Immature natural killer cell (primary cell): Measurements from ENCODE around the gene STYXL2. TPM values are rescaled to one million over a fixed set of nuclear protein-coding genes. Genes with fewer than 3 reads are reported as not detected.

ENCODE experiments used
- DNase-seq, 3 donors: peaks; one replicate each; pipeline ENCODE4 v3.0.0; 2022; ENCODE audit warnings: mixed read lengths in 1 of 3
- H3K27ac Mint-ChIP-seq, 6 donors: one replicate each; pipeline ENCODE4 v1.8.0; 2020; ENCODE audit warnings: mixed read lengths in 6 of 6, mild to moderate bottlenecking in 5 of 6, inconsistent platforms in 4 of 6, moderate library complexity in 3 of 6
- H3K27me3 Mint-ChIP-seq, 3 donors: one replicate each; pipeline ENCODE4 v1.8.0; 2020 to 2021; ENCODE audit warnings: low read depth in 3 of 3, mild to moderate bottlenecking in 3 of 3, mixed read lengths in 3 of 3, moderate library complexity in 3 of 3, inconsistent platforms in 1 of 3
- H3K36me3 Mint-ChIP-seq, 3 donors: one replicate each; pipeline ENCODE4 v1.8.0; 2020; ENCODE audit warnings: mixed read lengths in 3 of 3, inconsistent platforms in 2 of 3, mild to moderate bottlenecking in 2 of 3
- H3K4me1 Mint-ChIP-seq, 2 donors: one replicate each; pipeline ENCODE4 v1.8.0; 2020; ENCODE audit warnings: inconsistent platforms in 2 of 2, mild to moderate bottlenecking in 2 of 2, mixed read lengths in 2 of 2, moderate library complexity in 1 of 2
- H3K4me3 Mint-ChIP-seq, 5 donors: one replicate each; pipeline ENCODE4 v1.8.0; 2020; ENCODE audit warnings: mild to moderate bottlenecking in 5 of 5, mixed read lengths in 5 of 5, inconsistent platforms in 3 of 5, moderate library complexity in 3 of 5
- H3K9me3 Mint-ChIP-seq, 6 donors: one replicate each; pipeline ENCODE4 v1.8.0; 2020; ENCODE audit warnings: mild to moderate bottlenecking in 6 of 6, mixed read lengths in 6 of 6, inconsistent platforms in 4 of 6, moderate library complexity in 3 of 6
- polyA plus RNA-seq, 3 donors: library from polyadenylated mRNA; unstranded; fragments of 300-500 nt; fragmentation: Illumina TruSeq; gene quantifications; one replicate each; pipeline ENCODE4 v1.2.3, GENCODE V29; 2021

The STYXL2 gene
- polyA plus RNA-seq: not detected

GRCh38 chr1:167093846-167094516 is at the start of gene STYXL2:
STYXL2 (plus strand) TSS chr1:167094075; CDS start chr1:167094850, 775 bp downstream.
- H3K4me3 Mint-ChIP-seq: no peak within 1 kb of the TSS
- no peaks in the 10 kb centered on the region for H3K27me3 Mint-ChIP-seq
- H3K4me1 Mint-ChIP-seq: peaks cover 37 to 43% of the 10 kb centered on the region in 2 donors
- peak within 1 kb of the TSS in 4 of 6 donors; percentile 10 to 75 (median 60) for H3K27ac Mint-ChIP-seq
- no peaks in the 10 kb centered on the region for H3K36me3 Mint-ChIP-seq
- H3K9me3 Mint-ChIP-seq: no peaks in the 10 kb centered on the region
- no peak for DNase-seq

DNA sequence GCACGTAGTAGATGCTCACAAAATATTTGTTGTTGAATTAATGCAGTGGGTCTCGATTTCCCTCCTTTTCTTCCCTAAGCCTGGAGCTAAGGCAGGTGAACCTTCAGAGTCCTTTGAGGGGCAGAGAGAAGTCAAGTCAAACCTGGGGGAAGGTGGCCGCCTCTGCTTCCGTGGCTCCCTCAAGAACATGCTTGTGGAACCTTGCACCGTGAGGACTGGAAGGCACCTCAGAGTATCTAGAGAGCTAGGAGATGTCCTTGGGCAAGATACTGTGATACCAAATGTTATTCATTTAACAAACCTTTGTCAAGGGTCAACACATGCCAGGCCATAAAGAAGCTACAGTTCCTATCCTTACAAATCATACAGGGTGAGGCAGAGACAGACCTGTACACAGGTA is 42.0 kb upstream of the STYXL2 start:
- peaks cover 4 to 12% (median 9%) of the 10 kb centered on the region in 3 donors for H3K36me3 Mint-ChIP-seq
- no peaks in the 10 kb centered on the region for H3K9me3 Mint-ChIP-seq

DNA sequence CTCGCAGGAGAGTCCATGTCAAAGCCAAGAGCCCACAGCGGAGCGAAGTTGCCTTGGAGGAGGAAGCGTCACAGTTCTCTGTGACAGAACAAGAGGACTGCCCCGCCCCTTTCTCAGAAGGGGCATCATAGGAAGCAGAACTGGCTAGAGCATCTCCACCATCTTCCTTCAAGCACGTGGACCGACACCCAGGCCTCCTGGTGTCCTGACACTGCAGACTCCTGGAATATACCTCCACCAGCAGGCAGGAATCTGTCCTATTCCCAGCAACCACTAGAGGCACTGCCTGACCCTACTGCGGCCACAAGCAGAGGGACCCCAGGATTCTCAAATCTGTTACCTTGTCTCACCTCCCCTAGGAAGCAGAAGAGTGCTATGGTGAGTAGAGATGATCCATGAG is 41.5 kb upstream of the STYXL2 start:
- Mint-ChIP-seq H3K4me3 (no peak overlapping the region), H3K27me3 (peaks cover 0 to 2% (median 0%) of the 10 kb centered on the region in 3 donors)

More for the DNA sequence above, 42.0 kb upstream of the STYXL2 start:
- peaks cover 0 to 2% (median 0%) of the 10 kb centered on the region in 3 donors for H3K27me3 Mint-ChIP-seq
- peaks cover 16 to 24% of the 10 kb centered on the region in 2 donors for H3K4me1 Mint-ChIP-seq
- DNase-seq: no peak
- H3K4me3 Mint-ChIP-seq: no peak overlapping the region
- H3K27ac Mint-ChIP-seq: no peak overlapping the region

DNA sequence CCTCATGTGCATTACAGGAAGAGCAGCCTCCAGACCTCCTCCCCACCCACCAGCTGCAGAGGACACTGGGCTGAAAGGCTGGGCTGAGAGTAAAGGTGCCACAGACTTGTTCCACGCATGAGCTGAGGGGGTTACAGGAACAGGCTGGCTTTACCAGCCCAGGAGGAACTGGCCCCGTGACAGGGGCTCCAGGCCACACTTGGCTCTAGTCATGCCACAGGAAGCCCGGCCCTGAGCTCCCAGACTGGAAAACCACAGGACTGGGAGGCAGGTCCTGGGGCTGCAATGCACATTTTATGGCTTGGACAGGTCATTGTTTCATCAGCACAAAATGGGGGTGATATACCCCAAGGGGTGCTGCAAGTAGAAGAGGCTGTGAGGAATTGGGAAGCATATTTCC is 39.3 kb upstream of the STYXL2 start:
- H3K4me1 Mint-ChIP-seq: peaks cover 22 to 30% of the 10 kb centered on the region in 2 donors
- peaks cover 0 to 2% (median 0%) of the 10 kb centered on the region in 3 donors for H3K27me3 Mint-ChIP-seq
- peaks cover 4 to 12% (median 9%) of the 10 kb centered on the region in 3 donors for H3K36me3 Mint-ChIP-seq
- H3K27ac Mint-ChIP-seq: no peak overlapping the region
- H3K4me3 Mint-ChIP-seq: peak overlapping the region in 1 of 5 donors; percentile 49
- no peaks in the 10 kb centered on the region for H3K9me3 Mint-ChIP-seq
- no peak for DNase-seq

More for the DNA sequence above, 41.5 kb upstream of the STYXL2 start:
- no peak for DNase-seq
- Mint-ChIP-seq H3K9me3 (no peaks in the 10 kb centered on the region), H3K4me1 (peaks cover 16 to 24% of the 10 kb centered on the region in 2 donors), H3K27ac (no peak overlapping the region), H3K36me3 (peaks cover 4 to 12% (median 9%) of the 10 kb centered on the region in 3 donors)

DNA sequence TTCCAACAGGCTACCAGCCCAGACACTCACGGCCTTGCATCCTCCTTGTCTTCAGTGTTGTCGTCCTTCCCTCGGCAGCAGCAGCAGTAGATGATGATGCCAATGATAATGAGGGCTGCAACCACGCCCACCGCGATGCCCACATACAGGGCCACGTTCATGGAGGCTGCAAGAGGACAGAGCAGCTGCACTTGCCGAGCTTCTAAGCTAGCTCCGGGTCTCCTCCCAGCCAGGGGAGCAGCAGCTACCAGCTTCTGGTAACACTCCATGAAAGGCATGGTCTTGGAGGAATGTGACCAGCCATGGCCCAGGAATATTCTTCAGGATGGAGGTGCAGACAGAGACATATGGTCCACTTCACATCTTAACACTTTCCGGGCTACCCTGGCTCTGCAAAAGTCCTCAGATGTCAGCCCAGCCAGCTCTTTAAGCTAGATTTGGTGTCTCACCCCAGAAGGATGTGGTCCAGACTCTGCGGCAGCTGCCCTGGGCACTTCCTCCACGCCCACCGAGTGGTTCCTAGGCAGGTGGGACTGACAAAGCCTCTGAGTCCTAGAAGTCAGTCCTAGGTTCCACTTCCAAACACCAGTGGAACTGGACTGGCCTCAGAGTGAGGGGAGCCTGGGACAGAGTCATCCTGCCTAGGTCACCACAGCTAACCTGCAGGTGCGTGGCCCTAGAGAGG is 38.8 kb upstream of the STYXL2 start:
- peaks cover 0 to 2% (median 0%) of the 10 kb centered on the region in 3 donors for H3K27me3 Mint-ChIP-seq
- peak overlapping the region in 1 of 5 donors; percentile 49 for H3K4me3 Mint-ChIP-seq
- peaks cover 4 to 12% (median 9%) of the 10 kb centered on the region in 3 donors for H3K36me3 Mint-ChIP-seq
- no peaks in the 10 kb centered on the region for H3K9me3 Mint-ChIP-seq
- peak overlapping the region in 1 of 6 donors; percentile 79 for H3K27ac Mint-ChIP-seq
- DNase-seq: peak in 2 of 3 donors; percentile 27 to 32
- peaks cover 22 to 30% of the 10 kb centered on the region in 2 donors for H3K4me1 Mint-ChIP-seq

GRCh38 chr1:167056529-167057231 is 37.2 kb upstream of the STYXL2 start:
- peaks cover 4 to 10% (median 6%) of the 10 kb centered on the region in 3 donors for H3K36me3 Mint-ChIP-seq
- H3K4me1 Mint-ChIP-seq: peaks cover 22 to 30% of the 10 kb centered on the region in 2 donors
- H3K27ac Mint-ChIP-seq: no peak overlapping the region
- no peak overlapping the region for H3K4me3 Mint-ChIP-seq
- H3K27me3 Mint-ChIP-seq: no peaks in the 10 kb centered on the region
- no peaks in the 10 kb centered on the region for H3K9me3 Mint-ChIP-seq
- no peak for DNase-seq

DNA sequence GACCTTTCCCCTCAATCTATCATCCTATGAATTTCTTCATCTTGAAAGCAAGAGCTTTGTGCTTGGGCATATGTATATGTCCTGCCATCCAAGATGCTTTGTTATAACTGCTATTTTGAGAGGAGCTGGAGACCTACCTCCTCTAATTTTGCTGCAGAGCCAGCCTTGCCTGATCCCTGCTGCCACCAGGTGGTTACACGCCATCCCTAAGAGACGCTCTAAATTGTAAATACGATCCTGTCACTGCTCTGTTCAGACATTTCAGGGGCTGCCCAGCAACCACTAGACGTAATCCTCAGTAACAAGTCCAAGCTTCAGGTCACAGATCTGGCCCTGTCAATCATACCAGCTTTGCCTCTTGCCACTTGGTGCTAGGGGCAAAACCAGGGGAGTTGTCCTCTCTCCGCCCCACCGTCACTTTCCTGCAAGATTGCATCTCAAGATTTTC is 36.6 kb upstream of the STYXL2 start:
- no peak for DNase-seq
- Mint-ChIP-seq H3K27me3 (no peaks in the 10 kb centered on the region), H3K36me3 (peaks cover under 1 to 4% (median 4%) of the 10 kb centered on the region in 3 donors)

DNA sequence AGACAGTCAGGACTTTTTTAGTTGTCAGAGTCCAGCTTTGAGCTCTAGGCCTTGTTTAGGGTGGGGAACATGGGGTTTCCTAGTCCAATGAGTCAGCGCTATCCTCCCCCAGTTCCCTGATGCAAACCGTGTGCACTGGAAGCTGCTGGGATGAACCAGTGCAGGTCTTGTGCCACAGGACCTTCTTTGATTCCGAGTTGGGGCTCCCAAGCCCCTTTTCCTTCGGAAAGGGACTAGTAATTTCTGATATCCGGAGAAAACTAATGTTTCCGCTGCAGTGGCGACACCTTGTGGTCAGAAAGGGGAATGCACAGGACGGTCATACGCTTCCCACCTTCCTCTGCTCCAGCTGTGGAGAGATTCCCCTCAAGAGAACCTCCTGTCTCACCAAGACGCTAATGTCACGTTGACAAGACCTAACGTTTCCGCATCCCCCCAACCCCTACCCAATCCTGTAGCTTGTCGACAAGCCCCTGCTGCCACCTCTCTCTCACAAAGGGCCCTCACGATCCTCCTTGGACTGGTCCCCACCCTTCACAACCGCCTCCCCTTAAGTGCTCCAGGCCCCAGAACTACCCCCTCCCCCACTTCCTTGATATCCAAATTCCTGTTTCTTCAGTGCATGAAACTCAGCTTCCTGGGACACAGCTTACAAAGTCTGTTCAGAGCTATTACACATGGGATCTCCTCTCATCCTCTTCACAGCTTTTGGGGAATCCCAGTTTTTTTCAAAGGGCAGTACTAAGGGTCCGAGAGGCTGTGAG is 34.6 kb upstream of the STYXL2 start:
- Mint-ChIP-seq H3K4me1 (peaks cover 22 to 23% of the 10 kb centered on the region in 2 donors), H3K27ac (peak overlapping the region in 1 of 6 donors; percentile 51), H3K36me3 (peaks cover 0 to 5% (median 3%) of the 10 kb centered on the region in 3 donors), H3K4me3 (peak overlapping the region in 2 of 5 donors; percentile 46), H3K9me3 (no peaks in the 10 kb centered on the region), H3K27me3 (no peaks in the 10 kb centered on the region)
- DNase-seq: peak; percentile 58 to 64 (median 61)

More for the DNA sequence above, 36.6 kb upstream of the STYXL2 start:
- Mint-ChIP-seq H3K9me3 (no peaks in the 10 kb centered on the region), H3K4me1 (peaks cover 22 to 30% of the 10 kb centered on the region in 2 donors), H3K4me3 (no peak overlapping the region), H3K27ac (no peak overlapping the region)

DNA sequence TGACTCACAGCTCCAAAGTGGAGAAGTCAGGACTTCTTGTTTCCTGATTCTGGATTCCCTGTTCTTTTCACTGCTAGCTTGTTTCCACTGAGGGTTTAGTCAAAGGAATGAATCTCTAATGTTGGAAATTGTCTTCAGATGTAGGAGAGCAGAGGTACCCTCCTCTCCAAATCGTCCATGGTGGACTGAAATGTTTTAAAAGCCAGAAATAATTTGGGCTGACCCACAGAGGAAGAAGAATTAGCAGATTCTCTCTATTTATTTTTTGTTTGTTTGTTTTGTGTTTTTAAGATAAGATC is 34.1 kb upstream of the STYXL2 start:
- no peaks in the 10 kb centered on the region for H3K9me3 Mint-ChIP-seq
- DNase-seq: no peak
- no peak overlapping the region for H3K4me3 Mint-ChIP-seq
- H3K27me3 Mint-ChIP-seq: no peaks in the 10 kb centered on the region
- H3K36me3 Mint-ChIP-seq: peaks cover 0 to 5% (median 3%) of the 10 kb centered on the region in 3 donors
- no peak overlapping the region for H3K27ac Mint-ChIP-seq
- H3K4me1 Mint-ChIP-seq: peaks cover 17 to 18% of the 10 kb centered on the region in 2 donors

DNA sequence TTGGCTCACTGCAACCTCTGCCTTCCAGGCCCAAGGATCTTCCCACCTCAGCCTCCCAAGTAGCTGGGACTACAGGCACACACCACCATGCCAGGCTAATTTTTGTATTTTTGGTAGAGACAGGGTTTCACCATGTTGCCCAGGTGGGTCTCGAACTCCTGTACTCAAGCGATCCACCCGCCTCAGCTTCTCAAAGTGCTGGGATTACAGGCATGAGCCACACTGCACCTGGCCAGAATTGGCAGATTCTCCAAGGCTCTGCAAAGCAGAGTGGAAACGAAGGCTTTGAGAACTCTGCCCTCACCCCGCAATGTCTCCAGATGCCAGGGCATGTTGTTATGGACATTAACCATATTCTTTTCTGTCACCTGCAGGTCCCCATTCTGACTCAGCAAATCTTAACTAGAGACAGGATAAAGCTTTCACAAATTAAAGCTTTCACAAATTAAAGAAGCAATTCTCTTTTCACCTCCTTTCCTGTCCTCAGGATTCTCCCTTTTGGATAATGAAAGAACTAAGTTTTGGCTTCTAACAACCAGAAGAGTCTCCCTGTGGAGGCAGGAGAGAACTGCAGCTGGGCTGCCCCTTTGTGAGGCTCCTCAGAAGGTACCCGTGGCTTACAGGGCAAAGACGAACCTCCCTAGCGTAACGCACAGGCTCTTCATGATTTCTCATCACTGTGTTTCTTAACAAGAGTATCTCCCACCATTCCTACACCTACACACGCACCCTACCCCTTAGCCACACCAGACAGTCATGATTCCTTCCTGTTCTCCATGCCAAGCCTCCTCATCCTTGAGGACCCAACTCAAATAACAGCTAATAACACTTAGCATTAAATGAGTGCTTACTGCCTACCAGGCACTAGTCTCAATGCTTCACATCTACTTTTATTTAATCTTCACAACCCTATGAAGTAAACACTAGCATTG is 33.5 kb upstream of the STYXL2 start:
- Mint-ChIP-seq H3K27ac (no peak overlapping the region), H3K4me1 (peaks cover 11 to 13% of the 10 kb centered on the region in 2 donors), H3K4me3 (no peak overlapping the region), H3K27me3 (no peaks in the 10 kb centered on the region), H3K9me3 (no peaks in the 10 kb centered on the region), H3K36me3 (peaks cover 0 to 5% (median 3%) of the 10 kb centered on the region in 3 donors)
- DNase-seq: no peak

DNA sequence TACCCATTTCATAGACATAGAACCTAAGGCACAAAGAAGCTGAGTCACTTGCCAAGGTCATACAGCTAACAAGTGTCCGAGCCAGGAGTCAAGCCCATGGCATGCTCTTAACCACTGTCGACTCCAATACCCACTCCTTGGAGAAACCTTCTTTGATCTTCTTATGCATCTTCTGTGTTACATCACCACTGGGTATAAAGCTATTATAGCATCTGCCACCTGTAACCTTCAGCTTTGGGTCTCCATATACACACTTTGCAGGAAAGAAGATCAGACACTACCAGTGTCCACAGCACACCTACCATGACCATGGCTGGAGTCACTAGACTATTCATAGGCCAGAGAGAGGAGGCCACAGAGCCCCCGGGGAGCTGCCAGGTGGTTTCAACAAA is 32.8 kb upstream of the STYXL2 start:
- Mint-ChIP-seq H3K27me3 (no peaks in the 10 kb centered on the region), H3K4me1 (peaks cover 6 to 8% of the 10 kb centered on the region in 2 donors), H3K36me3 (peaks cover 0 to 5% (median 3%) of the 10 kb centered on the region in 3 donors), H3K9me3 (no peaks in the 10 kb centered on the region), H3K27ac (peak overlapping the region in 1 of 6 donors; percentile 8), H3K4me3 (no peak overlapping the region)
- no peak for DNase-seq

DNA sequence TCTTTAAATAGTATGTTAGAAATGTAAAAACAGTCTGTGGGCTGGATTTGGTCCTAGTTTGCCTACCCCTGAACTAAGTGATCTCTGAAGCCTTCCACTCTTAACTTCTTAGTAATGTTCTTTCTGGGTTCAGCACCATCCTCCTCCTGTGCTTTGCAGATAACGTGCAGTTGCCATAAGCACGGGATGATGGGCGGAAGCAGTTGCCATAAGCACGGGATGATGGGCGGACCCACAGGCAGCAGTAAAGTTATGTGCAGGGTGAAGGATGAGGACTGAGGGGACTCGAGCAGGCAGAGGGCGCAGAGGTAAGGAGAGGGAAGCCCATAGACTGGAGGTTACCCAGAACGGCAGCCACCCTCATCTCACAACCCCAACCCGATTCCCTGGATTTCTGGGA is 29.3 kb upstream of the STYXL2 start:
- DNase-seq: no peak
- peaks cover 0 to 5% (median 3%) of the 10 kb centered on the region in 3 donors for H3K36me3 Mint-ChIP-seq
- H3K4me3 Mint-ChIP-seq: no peak overlapping the region
- H3K4me1 Mint-ChIP-seq: peaks cover 3 to 5% of the 10 kb centered on the region in 2 donors
- no peaks in the 10 kb centered on the region for H3K27me3 Mint-ChIP-seq
- no peak overlapping the region for H3K27ac Mint-ChIP-seq
- no peaks in the 10 kb centered on the region for H3K9me3 Mint-ChIP-seq
